ENCODE measurements around the gene TVP23A.
"Not testable (repeated sequence)": the region's sequence is repeated elsewhere in the genome, so short reads cannot be mapped to it uniquely, and the experiment has no call there.

Gene TVP23A

DNA sequence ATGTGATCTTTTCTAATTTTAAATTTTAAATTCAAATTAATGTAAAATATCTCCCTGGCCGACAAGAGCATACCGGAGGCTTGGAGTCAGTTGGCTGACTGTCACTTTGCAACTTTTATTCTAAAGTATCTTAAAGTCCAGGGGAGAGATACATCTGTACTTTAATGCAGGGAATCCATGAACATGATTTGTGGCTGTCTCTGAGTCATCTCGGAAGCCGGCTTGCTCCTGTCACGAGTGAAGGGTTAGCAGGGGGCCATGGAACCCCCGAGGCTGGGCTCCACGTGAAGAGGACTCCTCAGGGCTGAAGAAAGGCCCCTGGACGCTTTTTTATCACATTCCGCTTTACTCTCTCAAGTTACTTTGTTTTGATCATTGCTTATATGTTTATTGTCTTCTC, 13.3 kb downstream of the TVP23A start:
- DNase-seq (ENCODE audit: low read depth in 2 of 2) = no peak

DNA sequence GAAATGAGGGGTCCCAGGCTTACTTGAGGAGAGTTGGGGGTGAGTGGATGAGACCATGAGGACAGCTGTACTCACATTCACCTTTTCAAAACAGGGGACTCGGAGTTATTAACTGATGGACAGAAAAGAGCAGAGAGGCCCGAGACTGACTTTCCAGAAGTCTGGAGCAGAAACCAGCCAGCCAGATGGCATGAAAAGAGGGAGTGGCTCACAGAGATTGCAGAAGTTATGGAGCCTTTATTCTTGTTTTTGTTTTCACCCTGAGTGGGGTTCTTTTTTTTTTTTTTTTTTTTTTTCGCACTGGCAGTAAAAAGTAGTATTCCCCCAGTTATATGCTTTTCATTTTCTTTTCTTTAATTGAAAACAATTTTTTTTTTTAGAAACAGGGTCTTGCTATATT, 18.9 kb downstream of the TVP23A start:
- DNase-seq (ENCODE audit: low read depth in 2 of 2) = no peak

GRCh38 chr16:10791048-10791447, 27.5 kb downstream of the TVP23A start:
- no peak for DNase-seq (ENCODE audit: low read depth in 2 of 2)

GRCh38 chr16:10788630-10789029, 30.0 kb downstream of the TVP23A start:
- not testable (repeated sequence) for DNase-seq (ENCODE audit: low read depth in 2 of 2)

DNA sequence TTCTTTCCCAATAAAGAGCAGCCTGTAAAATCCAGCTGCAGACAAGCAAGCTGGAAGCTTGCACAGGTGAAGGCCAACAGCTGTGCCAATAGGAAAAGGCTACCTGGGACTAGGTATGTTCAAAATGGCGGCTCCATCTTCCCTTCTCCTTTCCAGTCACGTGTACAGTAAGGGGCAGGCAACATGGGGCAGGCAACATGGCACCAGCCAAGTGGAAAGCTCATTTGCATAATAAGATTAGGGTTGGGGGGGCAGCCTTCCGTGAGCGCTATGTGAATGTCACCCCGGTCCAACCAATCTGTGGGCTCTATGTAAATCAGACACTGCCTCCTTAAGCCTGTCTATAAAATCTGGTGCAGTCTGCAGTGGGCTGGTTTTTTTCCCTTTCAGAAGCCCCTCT, 31.3 kb downstream of the TVP23A start:
- DNase-seq (ENCODE audit: low read depth in 2 of 2) = no peak

GRCh38 chr16:10782628-10783027, 36.0 kb downstream of the TVP23A start:
- DNase-seq (ENCODE audit: low read depth in 2 of 2) = no peak

DNA sequence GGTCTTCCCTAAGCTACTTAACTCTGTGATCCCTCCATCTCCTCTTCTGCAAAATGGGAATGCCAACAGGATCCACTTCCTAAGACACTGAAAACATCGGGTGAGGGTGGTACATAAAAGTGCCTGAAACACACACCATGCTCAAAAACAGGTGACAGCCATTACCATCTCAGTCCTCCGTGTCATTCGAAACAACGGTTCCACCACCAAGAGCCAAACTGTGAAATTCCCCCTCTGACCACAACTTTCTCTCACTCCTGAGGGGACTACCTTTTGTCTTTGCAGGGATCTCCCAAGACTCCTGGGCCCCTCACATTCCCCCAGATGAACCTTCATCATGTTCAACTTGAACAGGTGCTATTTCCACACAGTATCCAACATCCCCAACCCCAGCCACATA, 38.0 kb downstream of the TVP23A start:
- no peak for DNase-seq (ENCODE audit: low read depth in 2 of 2)

DNA sequence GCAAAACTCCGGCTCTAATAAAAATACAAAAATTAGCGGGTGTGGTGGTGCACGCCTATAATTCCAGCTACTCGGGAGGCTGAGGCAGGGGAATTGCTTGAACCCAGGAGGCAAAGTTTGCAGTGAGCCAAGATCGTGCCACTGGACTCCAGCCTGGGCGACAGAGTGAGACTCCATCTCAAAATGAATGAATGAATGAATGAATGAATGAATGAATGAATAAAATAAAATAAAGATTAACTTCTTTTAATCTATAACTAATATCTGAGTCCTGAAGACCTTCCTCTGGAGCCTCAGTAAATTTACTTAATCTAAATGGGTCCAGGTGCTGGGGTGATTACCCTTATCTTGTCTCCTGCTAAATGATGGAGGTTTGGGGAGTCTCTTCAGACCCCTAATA, 38.7 kb downstream of the TVP23A start:
- not testable (repeated sequence) for DNase-seq (ENCODE audit: low read depth in 2 of 2)

DNA sequence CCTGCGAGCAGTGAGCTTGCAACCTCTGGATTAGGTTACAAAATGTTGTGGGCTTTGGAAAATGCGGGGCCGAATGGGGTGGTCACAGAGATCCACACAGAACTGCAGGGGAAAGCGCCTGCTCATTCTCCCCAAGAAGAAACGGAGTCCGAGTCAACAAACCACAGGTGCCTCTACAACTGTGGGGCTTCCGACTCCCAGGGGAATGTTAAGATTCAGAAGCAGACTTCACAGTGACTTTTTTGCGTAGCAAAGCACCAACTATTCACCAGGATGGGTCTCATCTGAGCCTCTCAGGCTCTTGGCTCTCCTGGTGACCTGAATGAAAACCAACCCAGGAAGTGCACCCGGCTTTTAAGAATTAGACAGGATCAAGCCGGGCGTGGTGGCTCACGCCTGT, 41.2 kb downstream of the TVP23A start:
- no peak for DNase-seq (ENCODE audit: low read depth in 2 of 2)

GRCh38 chr16:10776923-10777322, 41.7 kb downstream of the TVP23A start:
- not testable (repeated sequence) for DNase-seq (ENCODE audit: low read depth in 2 of 2)

DNA sequence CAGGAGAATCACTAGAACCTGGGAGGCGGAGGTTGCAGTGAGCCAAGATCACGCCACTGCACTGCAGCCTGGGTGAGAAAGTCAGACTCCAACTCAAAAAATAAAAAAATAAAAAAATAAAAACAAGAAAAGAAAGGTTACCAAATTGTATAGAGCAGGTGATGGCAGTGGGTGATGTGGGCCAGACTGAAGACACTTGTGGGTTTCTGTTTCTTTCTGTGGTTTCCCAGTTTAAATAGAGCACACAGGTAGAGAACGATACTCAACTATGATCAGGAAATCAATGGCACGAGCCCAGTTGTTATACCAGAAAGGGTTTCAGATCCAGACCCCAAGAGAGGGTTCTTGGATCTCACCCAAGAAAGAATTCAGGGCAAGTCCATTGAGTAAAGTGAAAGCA, 42.3 kb downstream of the TVP23A start:
- DNase-seq (ENCODE audit: low read depth in 2 of 2) = no peak

- DNase-seq (ENCODE audit: low read depth in 2 of 2) = no peak
These were observed 47.7 kb downstream of the TVP23A start for GRCh38 chr16:10770907-10771306.

DNA sequence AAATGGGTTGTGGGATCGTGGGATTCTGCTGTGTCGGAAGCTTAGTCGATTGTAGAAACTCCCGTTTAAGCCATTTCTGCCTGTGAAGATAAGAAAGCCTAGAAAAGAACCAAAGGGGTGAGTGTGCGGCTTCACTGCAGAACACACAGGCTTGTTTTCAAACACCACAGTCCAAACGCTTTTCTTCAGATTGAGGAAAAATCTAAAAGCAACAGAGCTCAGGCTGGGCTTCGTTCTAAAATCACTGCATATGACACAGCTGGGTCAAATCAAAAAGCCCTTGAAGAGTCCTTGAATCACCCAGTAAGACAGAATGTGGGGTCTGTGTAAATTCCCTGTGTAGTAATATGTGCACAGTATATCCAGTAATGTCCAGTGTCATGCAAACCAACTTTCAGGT, 49.2 kb downstream of the TVP23A start:
- no peak for DNase-seq (ENCODE audit: low read depth in 2 of 2)

- DNase-seq (ENCODE audit: low read depth in 2 of 2) = no peak
These were observed 51.5 kb downstream of the TVP23A start for GRCh38 chr16:10767127-10767526.

GRCh38 chr16:10765772-10766171, 52.8 kb downstream of the TVP23A start:
- no peak for DNase-seq (ENCODE audit: low read depth in 2 of 2)

GRCh38 chr16:10763456-10763855, 55.1 kb downstream of the TVP23A start:
- DNase-seq (ENCODE audit: low read depth in 2 of 2) = no peak

DNA sequence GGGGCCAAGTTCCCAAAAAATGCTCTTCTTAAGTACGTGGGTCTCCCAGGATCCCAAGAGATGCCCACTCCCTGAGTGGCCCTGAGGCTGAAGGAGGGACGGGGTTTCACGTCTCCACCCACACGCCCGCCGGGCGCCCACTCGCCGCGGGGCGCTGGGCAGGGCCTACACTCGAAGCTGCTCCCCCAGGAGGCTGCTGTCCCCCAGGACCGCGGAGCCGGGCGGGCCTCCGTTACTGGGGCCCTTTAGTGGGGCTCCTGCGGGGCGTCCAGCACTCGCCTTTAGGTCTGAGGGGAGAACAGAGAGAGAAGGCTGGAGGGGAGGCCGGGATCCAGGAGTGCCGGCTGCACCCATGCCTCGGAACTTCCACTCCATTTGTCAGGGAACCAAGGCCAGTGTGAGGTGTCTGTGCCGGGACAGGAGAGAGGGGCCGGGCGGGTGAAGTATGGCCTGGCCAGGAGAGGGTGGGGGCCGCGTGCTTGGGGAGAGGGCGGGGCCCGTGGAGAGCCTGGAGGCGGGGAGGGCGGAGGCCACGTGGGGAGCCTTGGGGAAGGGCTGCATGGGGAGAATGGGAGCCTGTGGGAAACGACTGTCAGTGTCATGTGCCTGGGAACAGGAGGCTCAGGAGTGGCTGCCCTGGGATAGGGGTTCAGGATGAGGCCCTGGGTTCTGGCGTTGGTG, 56.1 kb downstream of the TVP23A start:
- DNase-seq (ENCODE audit: low read depth in 2 of 2) = no peak

- DNase-seq (ENCODE audit: low read depth in 2 of 2) = no peak
These were observed 57.2 kb downstream of the TVP23A start for GRCh38 chr16:10761373-10761772.

GRCh38 chr16:10760858-10761257, 57.7 kb downstream of the TVP23A start:
- DNase-seq (ENCODE audit: low read depth in 2 of 2) = no peak

DNA sequence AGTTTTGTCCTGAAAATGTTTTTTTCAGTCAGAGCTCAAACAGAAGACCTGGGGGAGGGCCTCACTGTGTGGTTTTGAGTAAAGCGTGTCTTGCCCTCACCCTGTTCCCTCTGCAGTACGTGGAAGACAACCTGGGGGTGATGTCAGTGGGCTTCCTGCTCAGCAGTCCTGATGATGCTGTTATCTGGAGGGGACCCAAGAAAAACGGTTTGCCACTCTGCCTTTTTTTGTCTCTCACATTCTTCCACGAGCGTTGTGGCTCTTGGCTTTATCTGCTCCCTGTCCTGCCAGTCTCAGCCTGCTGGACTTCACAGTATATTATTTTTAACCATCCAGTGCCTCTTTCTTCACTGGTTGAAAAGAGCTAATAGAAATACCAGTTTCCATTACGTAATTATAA, 62.0 kb downstream of the TVP23A start:
- no peak for DNase-seq (ENCODE audit: low read depth in 2 of 2)

DNA sequence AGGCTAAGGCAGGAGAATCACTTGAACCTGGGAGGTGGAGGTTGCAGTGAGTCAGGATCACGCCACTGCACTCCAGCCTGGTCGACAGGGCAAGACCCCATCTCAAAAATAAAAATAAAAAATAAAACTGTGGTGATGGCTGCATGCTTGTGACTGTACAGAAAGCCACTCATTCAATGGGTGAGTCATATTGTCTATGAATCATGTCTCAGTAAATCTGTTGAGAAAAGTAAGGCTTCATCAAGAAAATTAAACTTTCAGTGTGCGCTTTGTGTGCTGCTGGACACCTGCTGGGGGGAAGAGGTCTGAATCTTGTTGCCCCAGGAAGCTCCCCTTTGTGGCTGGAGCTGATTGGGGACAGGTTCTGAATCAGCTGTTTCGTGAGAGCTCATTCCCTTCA, 63.7 kb downstream of the TVP23A start:
- no peak for DNase-seq (ENCODE audit: low read depth in 2 of 2)

DNA sequence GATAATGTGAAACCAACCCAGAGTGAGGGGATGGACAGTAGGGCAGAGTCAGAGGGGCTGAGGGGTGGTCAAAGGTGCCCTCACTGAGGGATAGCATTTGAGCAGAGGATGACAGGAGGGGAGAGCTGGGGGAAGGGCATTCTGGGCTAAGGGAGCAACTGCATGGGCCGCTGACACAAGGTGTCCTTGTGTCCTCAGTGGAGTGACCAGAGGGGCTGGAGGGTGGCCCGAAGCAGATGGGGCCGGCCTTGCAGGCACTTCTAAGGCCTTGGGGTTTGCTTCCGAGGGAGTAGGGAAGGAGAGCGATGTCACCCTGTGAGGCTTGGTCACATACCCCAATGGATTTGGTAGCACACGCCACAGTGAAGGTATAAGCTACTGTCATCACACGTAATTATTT, 64.9 kb downstream of the TVP23A start:
- DNase-seq (ENCODE audit: low read depth in 2 of 2) = no peak

DNA sequence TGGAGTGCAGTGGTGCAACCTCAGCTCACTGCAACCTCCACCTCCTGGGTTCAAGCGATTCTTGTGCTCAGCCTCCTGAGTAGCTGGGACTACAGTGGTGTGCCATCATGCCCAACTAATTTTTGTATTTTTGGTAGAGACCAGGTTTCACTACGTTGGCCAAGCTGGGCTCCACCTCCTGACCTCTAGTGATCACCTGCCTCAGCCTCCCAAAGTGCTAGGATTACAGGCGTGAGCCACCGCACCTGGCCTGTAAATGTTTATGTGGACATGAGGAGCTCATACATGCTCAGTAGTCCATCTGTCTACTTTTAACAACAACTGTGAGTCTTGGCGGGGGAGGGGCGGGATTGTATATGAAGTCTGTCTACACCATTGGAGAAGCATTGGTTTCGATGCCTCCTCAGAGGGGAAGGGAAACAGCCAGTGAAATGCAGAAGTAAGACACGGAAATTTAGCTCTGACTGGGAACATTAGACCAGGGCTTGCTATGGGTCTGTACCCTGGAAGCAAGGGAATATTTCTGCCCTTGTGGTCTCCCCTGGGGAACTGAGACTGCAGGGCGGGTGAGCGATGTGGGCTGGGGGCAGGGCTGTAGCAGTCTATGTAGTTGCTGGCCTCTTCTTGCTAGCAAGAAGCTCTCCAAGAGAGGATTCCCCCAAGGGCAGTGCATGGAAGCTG, 65.6 kb downstream of the TVP23A start:
- no peak for DNase-seq (ENCODE audit: low read depth in 2 of 2)

- no peak for DNase-seq (ENCODE audit: low read depth in 2 of 2)
These were observed 67.3 kb downstream of the TVP23A start for GRCh38 chr16:10751291-10751697.
